HG03095 (cell line): Measurements from ENCODE around the gene UBE2E3.
"Not testable (repeated sequence)": the region's sequence is repeated elsewhere in the genome, so short reads cannot be mapped to it uniquely, and the experiment has no call there.

Source experiments
- ATAC-seq: cut with Tn5 transposase; IDR thresholded peaks from one replicate; pipeline ENCODE4 v1.9.1; 2021; ENCODE audit warnings: moderate library complexity; ENCODE audit not compliant: unreplicated experiment

UBE2E3 gene

GRCh38 chr2:181022652-181023051, 42.2 kb downstream of the UBE2E3 start:
- ATAC-seq = no peak

GRCh38 chr2:181025004-181025403, 44.6 kb downstream of the UBE2E3 start:
- no peak for ATAC-seq

- ATAC-seq = no peak
Observed at GRCh38 chr2:181036445-181036844, 56.0 kb downstream of the UBE2E3 start.

- no peak for ATAC-seq
Observed at GRCh38 chr2:181036848-181037603, 56.6 kb downstream of the UBE2E3 start.

- no peak for ATAC-seq
Observed at GRCh38 chr2:181037922-181038321, 57.5 kb downstream of the UBE2E3 start.

GRCh38 chr2:181038796-181039195, 58.4 kb downstream of the UBE2E3 start:
- ATAC-seq = no peak

- not testable (repeated sequence) for ATAC-seq
Observed at GRCh38 chr2:181040839-181041238, 60.4 kb downstream of the UBE2E3 start.

- ATAC-seq = no peak
Observed at GRCh38 chr2:181041661-181042060, 61.3 kb downstream of the UBE2E3 start.

GRCh38 chr2:181042706-181043105, 62.3 kb downstream of the UBE2E3 start:
- no peak for ATAC-seq

- no peak for ATAC-seq
Observed at GRCh38 chr2:181046833-181047232, 66.4 kb downstream of the UBE2E3 start.

GRCh38 chr2:181047829-181048228, 67.4 kb downstream of the UBE2E3 start:
- ATAC-seq = no peak

GRCh38 chr2:181051861-181052522, 71.6 kb downstream of the UBE2E3 start:
- ATAC-seq = peak; percentile 48

- ATAC-seq = peak; percentile 51
Observed at GRCh38 chr2:181052523-181052891, 72.1 kb downstream of the UBE2E3 start.

- no peak for ATAC-seq
Observed at GRCh38 chr2:181054256-181054655, 73.9 kb downstream of the UBE2E3 start.

GRCh38 chr2:181054843-181055242, 74.4 kb downstream of the UBE2E3 start:
- ATAC-seq = no peak

- peak; percentile 78 for ATAC-seq
Observed at GRCh38 chr2:181058378-181059269, 78.2 kb downstream of the UBE2E3 start.

GRCh38 chr2:181063696-181064095, 83.3 kb downstream of the UBE2E3 start:
- ATAC-seq = no peak

- no peak for ATAC-seq
Observed at GRCh38 chr2:181065458-181065857, 85.1 kb downstream of the UBE2E3 start.

- no peak for ATAC-seq
Observed at GRCh38 chr2:181066333-181066732, 85.9 kb downstream of the UBE2E3 start.

- ATAC-seq = no peak
Observed at GRCh38 chr2:181070119-181070835, 89.9 kb downstream of the UBE2E3 start.

- ATAC-seq = no peak
Observed at GRCh38 chr2:181070836-181071200, 90.4 kb downstream of the UBE2E3 start.
